Common myeloid progenitor, CD34-positive (primary cell): Measurements from ENCODE around the gene ADAM19.

Experiments used
- CTCF ChIA-PET: fragments of 350-600 bp; sonication (Branson Sonifier 250); formaldehyde crosslinking; loops from one replicate; lab custom pipeline; 2021; ENCODE audit warnings: antibody characterized with exemption; lab: Charles Lee
- POLR2A ChIA-PET: fragments of 350-600 bp; sonication (Branson Sonifier 250); formaldehyde crosslinking; loops from one replicate; lab custom pipeline; 2021; ENCODE audit warnings: antibody characterized with exemption; lab: Charles Lee
- DNase-seq, 3 donors: peaks; one replicate each; pipeline versions ENCODE4 v3.0.0 to v3.0.0-alpha.2; 2013
- H3K27ac ChIP-seq, 2 experiments: 1 replicate in 1 of 2; 2 replicates in 1 of 2; pipeline ENCODE4 v1.7.0; 2013; ENCODE audit warnings: inconsistent platforms in 2 of 2, low read length in 2 of 2, mild to moderate bottlenecking in 2 of 2, low read depth in 1 of 2, moderate library complexity in 1 of 2; ENCODE audit not compliant: severe bottlenecking in 2 of 2, insufficient read depth in 1 of 2, poor library complexity in 1 of 2
- H3K27me3 ChIP-seq, 5 experiments: replicated peaks in 2 of 5; 1 replicate in 3 of 5; 2 replicates in 2 of 5; pipeline versions ENCODE4 v1.6.1 to v1.7.0; 2013; ENCODE audit warnings: low read length in 4 of 5, mild to moderate bottlenecking in 2 of 5, moderate library complexity in 2 of 5, inconsistent platforms in 1 of 5; ENCODE audit not compliant: insufficient read depth in 5 of 5, control insufficient read depth in 4 of 5
- H3K36me3 ChIP-seq, 4 experiments: 1 replicate in 2 of 4; 2 replicates in 2 of 4; pipeline versions ENCODE4 v1.6.1 to v1.7.0; 2013; ENCODE audit warnings: low read length in 3 of 4, control low read depth in 1 of 4, mild to moderate bottlenecking in 1 of 4; ENCODE audit not compliant: control insufficient read depth in 4 of 4, insufficient read depth in 4 of 4
- H3K4me1 ChIP-seq, 4 experiments: 1 replicate in 3 of 4; 2 replicates in 1 of 4; pipeline versions ENCODE4 v1.6.1 to v1.7.1; 2013; ENCODE audit warnings: low read length in 3 of 4, mild to moderate bottlenecking in 3 of 4, control low read depth in 1 of 4, inconsistent platforms in 1 of 4, moderate library complexity in 1 of 4; ENCODE audit not compliant: control insufficient read depth in 4 of 4, insufficient read depth in 4 of 4; ENCODE audit errors: control extremely low read depth in 1 of 4
- H3K4me3 ChIP-seq, 7 experiments: 1 replicate in 4 of 7; 2 replicates in 3 of 7; pipeline versions ENCODE4 v1.5.1 to v1.7.0; 2013; ENCODE audit warnings: mild to moderate bottlenecking in 7 of 7, low read length in 6 of 7, moderate library complexity in 6 of 7, inconsistent platforms in 2 of 7, low read depth in 2 of 7, control low read depth in 1 of 7; ENCODE audit not compliant: insufficient read depth in 4 of 7, control insufficient read depth in 1 of 7; ENCODE audit errors: extremely low read depth in 1 of 7
- H3K9me3 ChIP-seq, 5 experiments: 1 replicate in 4 of 5; 2 replicates in 1 of 5; pipeline versions ENCODE4 v1.6.1 to v1.7.1; 2013; ENCODE audit warnings: low read length in 4 of 5, mild to moderate bottlenecking in 2 of 5, inconsistent platforms in 1 of 5, low read depth in 1 of 5, moderate library complexity in 1 of 5; ENCODE audit not compliant: control insufficient read depth in 4 of 5, insufficient read depth in 2 of 5; ENCODE audit errors: control extremely low read depth in 1 of 5
- WGBS: methylation state at CpG from one replicate; pipeline ENCODE4 v1.1.5; 2013; ENCODE audit not compliant: insufficient coverage; 5-methylcytosine and 5-hydroxymethylcytosine counted together

Gene ADAM19

GRCh38 chr5:157594675-157595459 is 19.3 kb upstream of the ADAM19 start:
- peaks cover 17 to 33% (median 21%) of the 10 kb centered on the region in 4 experiments for H3K4me1 ChIP-seq
- H3K4me3 ChIP-seq: no peak overlapping the region
- H3K27ac ChIP-seq: no peak overlapping the region
- H3K36me3 ChIP-seq: no peaks in the 10 kb centered on the region
- H3K27me3 ChIP-seq: no peaks in the 10 kb centered on the region
- 0% methylated on average over 1 of the region's 2 CpGs for WGBS
- H3K9me3 ChIP-seq: no peaks in the 10 kb centered on the region
- no peak for DNase-seq
- POLR2A ChIA-PET: interaction anchor here (0.5 kb wide), 1 partner anchor 28 kb away, joined by 3 read pairs; no protein-coding TSS in a partner anchor
- CTCF ChIA-PET: interaction anchor here (0.8 to 2.8 kb wide), 3 partner anchors 10 to 17 kb away, joined by 3 to 10 read pairs (median 3); no protein-coding TSS in a partner anchor

DNA sequence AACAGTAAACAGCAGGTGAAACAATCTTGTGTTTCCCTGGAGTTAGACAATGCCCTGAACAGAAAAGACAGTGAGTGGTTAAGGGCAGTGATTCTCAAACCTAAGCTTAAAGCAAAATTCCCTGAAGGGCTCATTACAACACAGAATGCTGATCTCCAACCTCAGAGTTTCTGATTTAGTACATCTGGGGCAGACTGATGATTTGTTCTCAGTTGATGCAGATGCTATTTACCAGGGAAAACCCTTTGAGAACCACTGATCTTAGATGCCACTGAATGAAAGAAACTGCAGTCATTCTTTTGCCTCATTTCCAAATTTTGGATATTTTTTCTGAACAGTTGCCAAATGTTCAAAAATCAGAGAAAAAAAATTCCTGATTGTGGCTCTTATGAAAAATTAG is 18.7 kb upstream of the ADAM19 start:
- CTCF ChIA-PET: interaction anchor here (0.8 to 2.8 kb wide), 3 partner anchors 10 to 17 kb away, joined by 3 to 10 read pairs (median 3); no protein-coding TSS in a partner anchor
- H3K4me1 ChIP-seq: peaks cover 17 to 33% (median 21%) of the 10 kb centered on the region in 4 experiments
- no peaks in the 10 kb centered on the region for H3K9me3 ChIP-seq
- no peak overlapping the region for H3K4me3 ChIP-seq
- H3K27me3 ChIP-seq: no peaks in the 10 kb centered on the region
- no peaks in the 10 kb centered on the region for H3K36me3 ChIP-seq
- no peak overlapping the region for H3K27ac ChIP-seq
- POLR2A ChIA-PET: no interaction called here
- no peak for DNase-seq

GRCh38 chr5:157593052-157593757 is 17.6 kb upstream of the ADAM19 start:
- peak overlapping the region in 1 of 2 experiments; percentile 41 for H3K27ac ChIP-seq
- WGBS: 94% methylated on average over 6 of the region's 6 CpGs
- H3K4me1 ChIP-seq: peaks cover 17 to 33% (median 21%) of the 10 kb centered on the region in 4 experiments
- ChIA-PET POLR2A (no interaction called here), CTCF (interaction anchor here (0.6 to 2.8 kb wide), 2 partner anchors 15 to 28 kb away, joined by 3 to 10 read pairs; no protein-coding TSS in a partner anchor)
- H3K36me3 ChIP-seq: no peaks in the 10 kb centered on the region
- no peaks in the 10 kb centered on the region for H3K27me3 ChIP-seq
- no peaks in the 10 kb centered on the region for H3K9me3 ChIP-seq
- DNase-seq: peak in 1 of 3 donors; percentile 40
- H3K4me3 ChIP-seq: peak overlapping the region in 1 of 7 experiments; percentile 53

DNA sequence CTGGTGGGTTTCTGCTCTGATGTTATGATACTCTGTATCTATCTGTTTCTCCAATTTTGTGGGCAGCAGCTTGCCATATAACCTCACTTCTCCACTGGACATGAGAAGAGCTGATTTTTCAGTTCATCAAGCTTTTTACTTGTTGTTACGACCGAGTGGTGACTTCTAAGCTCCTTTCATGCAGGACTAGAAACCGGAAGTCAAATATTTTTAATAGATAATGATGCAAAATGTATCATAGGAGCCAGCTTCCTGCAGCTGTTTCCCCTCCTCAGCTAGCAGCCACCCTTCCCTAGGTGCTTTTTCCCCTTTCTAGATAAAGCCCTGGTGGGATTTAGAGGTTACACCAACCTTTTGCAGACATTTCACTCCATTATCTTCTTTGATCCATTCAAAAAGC is 17.0 kb upstream of the ADAM19 start:
- peaks cover 17 to 33% (median 21%) of the 10 kb centered on the region in 4 experiments for H3K4me1 ChIP-seq
- CTCF ChIA-PET: interaction anchor here (0.6 to 2.8 kb wide), 2 partner anchors 16 to 28 kb away, joined by 3 to 10 read pairs; no protein-coding TSS in a partner anchor
- H3K27ac ChIP-seq: peak overlapping the region in 1 of 2 experiments; percentile 41
- peak; percentile 41 to 87 (median 80) for DNase-seq
- WGBS: 0% methylated on average over 2 of the region's 3 CpGs
- H3K27me3 ChIP-seq: no peaks in the 10 kb centered on the region
- peak overlapping the region in 4 of 7 experiments; percentile 16 to 53 (median 28) for H3K4me3 ChIP-seq
- POLR2A ChIA-PET: no interaction called here
- H3K9me3 ChIP-seq: no peaks in the 10 kb centered on the region
- H3K36me3 ChIP-seq: no peaks in the 10 kb centered on the region

DNA sequence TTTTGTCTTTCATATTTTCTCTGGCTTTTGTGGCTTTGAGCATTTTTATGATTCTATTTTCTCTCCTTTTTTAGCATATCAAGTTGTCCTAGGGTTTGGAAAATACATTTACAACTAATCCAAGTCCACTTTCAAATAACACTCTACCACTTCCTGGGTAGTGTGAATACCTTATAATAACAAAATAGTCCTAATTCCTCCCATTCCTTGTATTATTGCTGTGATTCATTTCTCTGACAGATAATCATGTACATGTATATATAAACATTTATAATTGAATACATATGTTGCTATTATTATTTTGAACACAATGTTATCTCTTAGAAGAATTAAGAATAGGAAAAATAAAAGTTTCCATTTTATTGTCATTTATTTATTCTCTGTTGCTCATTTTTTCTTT is 14.9 kb upstream of the ADAM19 start:
- Histone ChIP-seq H3K36me3 (no peaks in the 10 kb centered on the region), H3K27me3 (no peaks in the 10 kb centered on the region), H3K27ac (no peak overlapping the region), H3K9me3 (no peaks in the 10 kb centered on the region), H3K4me1 (peaks cover 17 to 25% (median 19%) of the 10 kb centered on the region in 4 experiments), H3K4me3 (no peak overlapping the region)
- ChIA-PET POLR2A (no interaction called here), CTCF (no interaction called here)
- DNase-seq: no peak

DNA sequence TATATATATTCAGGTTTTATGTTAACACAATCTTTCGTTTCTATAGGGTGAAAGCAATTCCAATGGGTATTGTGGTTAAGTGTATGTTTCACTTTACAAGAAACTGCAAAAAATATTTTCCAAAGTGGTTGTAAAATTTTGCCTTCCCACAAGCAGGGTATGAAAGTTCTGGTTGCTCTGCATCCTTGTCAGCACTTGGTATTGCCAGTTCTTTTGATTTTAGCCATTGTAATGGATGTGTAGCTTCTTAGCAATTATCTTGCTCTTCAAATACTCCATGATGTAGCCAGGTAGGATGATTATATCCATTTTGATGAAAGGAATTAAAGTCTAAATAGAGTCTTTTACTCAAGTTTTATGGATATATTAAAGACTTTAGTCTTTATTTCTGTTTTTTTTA is 9.1 kb upstream of the ADAM19 start:
- Histone ChIP-seq H3K4me1 (peaks cover 0 to 2% (median 0%) of the 10 kb centered on the region in 4 experiments), H3K4me3 (no peak overlapping the region), H3K9me3 (no peaks in the 10 kb centered on the region), H3K27me3 (no peaks in the 10 kb centered on the region), H3K36me3 (no peaks in the 10 kb centered on the region), H3K27ac (no peak overlapping the region)
- ChIA-PET CTCF (no interaction called here), POLR2A (no interaction called here)
- no CpG with 5 or more reads among the region's 1 CpG for WGBS
- DNase-seq: no peak
